Neural progenitor cell (in vitro differentiated cells): ENCODE results near the gene CEP128.

Experiments
- EZH2 ChIP-seq: fragments of 200-600 bp; sonication (generic); IDR thresholded peaks from 2 replicates; pipeline ENCODE4 v1.6.1; 2017; ENCODE audit warnings: antibody characterized with exemption, mild to moderate bottlenecking, moderate library complexity
- TF ChIP-seq, protein P1 (sequence below): fragments of 200-600 bp; sonication (generic); IDR thresholded peaks from 2 replicates; pipeline ENCODE4 v1.5.1; 2017; ENCODE audit warnings: antibody characterized with exemption, mild to moderate bottlenecking

DNA sequence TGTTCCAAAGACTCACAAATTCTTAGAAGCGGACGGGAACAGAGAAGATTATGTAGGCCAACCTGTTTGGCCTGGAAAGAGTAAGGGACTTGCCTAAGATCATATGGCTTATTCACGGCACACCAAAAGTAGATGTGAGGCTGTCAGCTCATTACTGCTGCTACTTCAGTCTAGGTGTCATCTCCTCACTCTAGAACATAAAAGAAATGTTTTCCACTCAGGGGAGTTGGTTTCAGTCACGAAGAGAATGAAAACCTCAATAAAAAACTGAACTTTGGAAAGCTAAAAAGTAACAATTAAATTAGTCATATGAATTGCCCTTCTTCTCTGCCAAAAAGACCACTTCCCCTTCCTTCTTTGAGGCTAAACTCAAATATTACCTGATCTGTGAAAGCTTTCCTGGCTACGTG lies 658 bp upstream of the CEP128 start:
- TF ChIP-seq, protein P1, sequence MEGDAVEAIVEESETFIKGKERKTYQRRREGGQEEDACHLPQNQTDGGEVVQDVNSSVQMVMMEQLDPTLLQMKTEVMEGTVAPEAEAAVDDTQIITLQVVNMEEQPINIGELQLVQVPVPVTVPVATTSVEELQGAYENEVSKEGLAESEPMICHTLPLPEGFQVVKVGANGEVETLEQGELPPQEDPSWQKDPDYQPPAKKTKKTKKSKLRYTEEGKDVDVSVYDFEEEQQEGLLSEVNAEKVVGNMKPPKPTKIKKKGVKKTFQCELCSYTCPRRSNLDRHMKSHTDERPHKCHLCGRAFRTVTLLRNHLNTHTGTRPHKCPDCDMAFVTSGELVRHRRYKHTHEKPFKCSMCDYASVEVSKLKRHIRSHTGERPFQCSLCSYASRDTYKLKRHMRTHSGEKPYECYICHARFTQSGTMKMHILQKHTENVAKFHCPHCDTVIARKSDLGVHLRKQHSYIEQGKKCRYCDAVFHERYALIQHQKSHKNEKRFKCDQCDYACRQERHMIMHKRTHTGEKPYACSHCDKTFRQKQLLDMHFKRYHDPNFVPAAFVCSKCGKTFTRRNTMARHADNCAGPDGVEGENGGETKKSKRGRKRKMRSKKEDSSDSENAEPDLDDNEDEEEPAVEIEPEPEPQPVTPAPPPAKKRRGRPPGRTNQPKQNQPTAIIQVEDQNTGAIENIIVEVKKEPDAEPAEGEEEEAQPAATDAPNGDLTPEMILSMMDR = no peak
- TF ChIP-seq EZH2 = no peak
